KOPT-K1 (cell line): ENCODE results near the gene CTBS.

Experiments
- H3K27ac ChIP-seq: fragments of 200-600 bp; sonication (generic); 2 replicates; pipeline ENCODE4 v1.5.1; 2016; ENCODE audit warnings: antibody characterized with exemption, mild to moderate bottlenecking, low read depth, low read length; ENCODE audit not compliant: poor library complexity, severe bottlenecking
- H3K36me3 ChIP-seq: fragments of 200-600 bp; sonication (generic); 2 replicates; pipeline ENCODE4 v1.5.1; 2017; ENCODE audit warnings: antibody characterized with exemption, mild to moderate bottlenecking, low read length, moderate library complexity; ENCODE audit not compliant: insufficient read depth
- H3K9me3 ChIP-seq: fragments of 200-600 bp; sonication (generic); 2 replicates; pipeline ENCODE4 v1.5.1; 2017; ENCODE audit warnings: antibody characterized with exemption, low read length, mild to moderate bottlenecking; ENCODE audit not compliant: insufficient read depth, poor library complexity, severe bottlenecking

CTBS gene

DNA sequence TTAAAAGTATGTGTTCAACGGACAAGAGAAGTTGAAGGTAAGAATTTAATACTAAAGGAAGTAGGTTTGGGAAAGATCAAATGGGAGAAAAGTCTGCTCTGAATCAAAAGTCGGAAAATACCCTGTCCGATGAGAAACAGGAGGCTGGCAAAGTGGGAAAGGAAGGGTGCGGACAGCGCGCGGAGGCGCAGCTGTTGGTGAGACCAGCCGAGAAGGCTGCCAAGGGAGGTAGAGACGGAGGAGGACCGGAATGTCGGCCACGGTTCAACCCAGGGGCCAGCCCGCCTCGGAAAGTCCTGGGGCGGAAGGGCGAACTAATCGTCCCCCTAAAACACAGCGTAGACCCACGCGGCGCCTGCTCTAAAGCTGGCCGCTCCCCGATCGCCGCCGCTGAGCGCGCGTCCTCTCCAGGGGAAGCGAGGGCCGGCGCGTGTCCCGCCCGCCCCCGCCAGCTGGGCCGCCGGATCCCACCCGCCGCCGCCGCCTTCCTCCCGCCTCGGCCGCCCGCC is 68.7 kb downstream of the CTBS start:
- H3K9me3 ChIP-seq = peaks cover 7% of the 10 kb centered on the region
- H3K36me3 ChIP-seq = peaks cover 31% of the 10 kb centered on the region
- H3K27ac ChIP-seq = peak overlapping the region; percentile 78

DNA sequence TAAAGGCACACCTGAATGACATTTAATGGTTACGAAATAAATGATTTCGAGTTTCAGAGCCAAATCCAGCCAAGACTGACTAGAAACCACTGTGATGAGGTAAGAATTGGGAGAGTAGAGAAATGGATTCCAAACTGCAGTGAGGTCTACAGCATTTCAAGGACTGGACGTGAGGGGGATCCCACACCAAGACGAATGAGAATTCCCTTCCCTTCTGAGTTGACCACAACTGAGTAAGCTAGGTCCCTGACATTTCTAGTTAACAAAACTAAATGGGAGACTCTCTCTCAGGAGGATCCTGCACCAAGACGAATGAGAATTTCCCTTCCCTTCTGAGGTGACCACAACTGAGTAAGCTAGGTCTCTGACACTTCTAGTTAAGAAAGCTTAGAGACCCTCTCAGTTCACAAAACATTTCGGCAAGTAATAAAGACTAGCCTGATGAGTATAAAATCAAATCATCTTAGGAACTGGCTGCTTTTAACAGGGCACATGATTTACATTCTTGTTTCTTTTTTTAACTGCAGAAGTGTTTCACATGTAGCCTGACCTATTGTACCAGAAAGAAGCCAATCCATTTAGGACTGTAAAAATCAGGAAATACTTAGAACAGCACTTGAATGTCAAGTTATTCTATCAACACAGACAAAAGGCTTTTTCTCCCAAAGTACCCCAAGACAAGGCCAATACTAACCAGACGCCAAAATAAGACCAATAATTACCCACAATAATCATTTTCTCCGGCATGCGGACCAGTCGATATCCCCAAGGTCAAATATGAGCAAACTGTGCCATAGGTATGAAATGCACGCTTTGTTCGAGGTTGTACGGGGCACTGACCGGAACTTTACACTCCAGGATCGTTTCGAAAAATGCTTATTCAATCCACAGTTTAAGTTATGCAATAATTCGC is 69.4 kb downstream of the CTBS start:
- peaks cover 38% of the 10 kb centered on the region for H3K36me3 ChIP-seq
- peak overlapping the region; percentile 78 for H3K27ac ChIP-seq
- peaks cover 7% of the 10 kb centered on the region for H3K9me3 ChIP-seq

DNA sequence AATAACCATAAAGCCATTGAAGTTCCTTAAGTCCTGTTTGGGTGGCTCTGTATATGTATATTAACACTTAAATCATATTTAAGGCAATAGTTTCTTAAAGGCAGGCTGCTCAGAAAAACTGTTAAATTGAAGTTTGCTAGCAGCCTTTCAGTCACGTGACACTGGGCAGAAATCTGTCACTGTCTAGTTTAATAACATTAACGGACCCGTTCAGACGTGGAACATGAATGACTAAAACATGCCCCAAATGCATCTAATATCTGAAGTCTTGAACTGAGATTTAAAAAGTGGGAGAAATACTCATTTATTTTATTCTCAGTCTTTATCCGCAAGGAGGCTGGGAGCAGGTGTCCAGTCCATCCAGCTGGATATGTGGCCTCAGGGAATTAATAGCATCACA is 71.3 kb downstream of the CTBS start:
- Histone ChIP-seq H3K36me3 (peaks cover 57% of the 10 kb centered on the region), H3K9me3 (no peaks in the 10 kb centered on the region), H3K27ac (no peak overlapping the region)
